Breast epithelium (tissue), 3 donors: ENCODE measurements around the gene TPTE.

Source experiments
- CTCF ChIP-seq, 3 donors: fragments of 450-650 bp; IDR thresholded peaks; one replicate each; pipeline ENCODE4 v1.5.1; 2016 to 2017; ENCODE audit warnings: antibody characterized with exemption in 3 of 3, mild to moderate bottlenecking in 3 of 3, moderate library complexity in 3 of 3
- POLR2A ChIP-seq: fragments of 450-650 bp; IDR thresholded peaks from one replicate; pipeline ENCODE4 v1.6.1; 2016; ENCODE audit warnings: antibody characterized with exemption, mild to moderate bottlenecking, moderate library complexity

- no peak for TF ChIP-seq CTCF (IDR thresholded peaks at IDR 0.05)
- no peak for TF ChIP-seq POLR2A
These were observed 95.2 kb downstream of the TPTE start for GRCh38 chr21:10616535-10616934.
